Measurements from ENCODE around the gene NRAS. TPM values are rescaled to one million over a fixed set of nuclear protein-coding genes. Genes with fewer than 3 reads are reported as not detected.

NRAS gene
- total RNA-seq, 1 experiment from 2014 or later = 53.5 TPM

- peak overlapping the region; percentile 83; the same call in 1 of the 2 replicates for H3K4me3 Mint-ChIP-seq
- no peak for TF ChIP-seq RELA (CRISPR knock-in tag; IDR thresholded peaks at IDR 0.05; ENCODE audit: borderline replicate concordance)
- TF ChIP-seq E2F4 (CRISPR knock-in tag; IDR thresholded peaks at IDR 0.05; ENCODE audit: borderline replicate concordance, low read depth) = no peak
- no peak for TF ChIP-seq MYBL2 (CRISPR knock-in tag; IDR thresholded peaks at IDR 0.05)
- TF ChIP-seq FOXJ3 (CRISPR knock-in tag; IDR thresholded peaks at IDR 0.05; ENCODE audit: borderline replicate concordance) = no peak
- no peak for TF ChIP-seq STAT6 (CRISPR knock-in tag; conservative IDR thresholded peaks at IDR 0.05; ENCODE audit: low read depth)
- TF ChIP-seq TP53 (CRISPR knock-in tag; IDR thresholded peaks at IDR 0.05) = no peak
- TF ChIP-seq CTCF (IDR thresholded peaks at IDR 0.05) = no peak
- TF ChIP-seq ZNF138 (CRISPR knock-in tag; conservative IDR thresholded peaks at IDR 0.05) = no peak
- TF ChIP-seq FOXP1 (CRISPR knock-in tag; IDR thresholded peaks at IDR 0.05; ENCODE audit: borderline replicate concordance) = no peak
- no peak for TF ChIP-seq ELF4 (CRISPR knock-in tag; IDR thresholded peaks at IDR 0.05; ENCODE audit: low read depth)
- TF ChIP-seq ZNF263 (CRISPR knock-in tag; IDR thresholded peaks at IDR 0.05; ENCODE audit: low read depth) = no peak
- TF ChIP-seq FOXP4 (CRISPR knock-in tag; IDR thresholded peaks at IDR 0.05) = no peak
- TF ChIP-seq ZNF232 (CRISPR knock-in tag; IDR thresholded peaks at IDR 0.05) = no peak
- no peak for TF ChIP-seq MLX (CRISPR knock-in tag; IDR thresholded peaks at IDR 0.05)
- TF ChIP-seq NFE2L1 (CRISPR knock-in tag; IDR thresholded peaks at IDR 0.05) = no peak
- TF ChIP-seq MAX (CRISPR knock-in tag; IDR thresholded peaks at IDR 0.05) = no peak
- no peak for TF ChIP-seq USF2 (CRISPR knock-in tag; IDR thresholded peaks at IDR 0.05)
- ATAC-seq (no peak), DNase-seq (ENCODE audit: low spot score) (no peak)
- H3K27ac Mint-ChIP-seq = no peak overlapping the region
- H3K4me1 Mint-ChIP-seq = peaks cover 7% of the 10 kb centered on the region; the same call in 1 of the 2 replicates
- no peaks in the 10 kb centered on the region for H3K9me3 Mint-ChIP-seq
- ChIA-PET POLR2A (no interaction called here), CTCF (interaction anchor here (1.2 to 1.6 kb wide), 2 partner anchors 35 to 374 kb away, joined by 3 read pairs; no protein-coding TSS in a partner anchor)
- H3K36me3 Mint-ChIP-seq = no peaks in the 10 kb centered on the region
- H3K27me3 Mint-ChIP-seq (ENCODE audit: low read depth) = peaks cover 46% of the 10 kb centered on the region
Measured at GRCh38 chr1:114668373-114668772, 48.2 kb downstream of the NRAS start.
